ENCODE measurements around the gene RPS25.

DNA sequence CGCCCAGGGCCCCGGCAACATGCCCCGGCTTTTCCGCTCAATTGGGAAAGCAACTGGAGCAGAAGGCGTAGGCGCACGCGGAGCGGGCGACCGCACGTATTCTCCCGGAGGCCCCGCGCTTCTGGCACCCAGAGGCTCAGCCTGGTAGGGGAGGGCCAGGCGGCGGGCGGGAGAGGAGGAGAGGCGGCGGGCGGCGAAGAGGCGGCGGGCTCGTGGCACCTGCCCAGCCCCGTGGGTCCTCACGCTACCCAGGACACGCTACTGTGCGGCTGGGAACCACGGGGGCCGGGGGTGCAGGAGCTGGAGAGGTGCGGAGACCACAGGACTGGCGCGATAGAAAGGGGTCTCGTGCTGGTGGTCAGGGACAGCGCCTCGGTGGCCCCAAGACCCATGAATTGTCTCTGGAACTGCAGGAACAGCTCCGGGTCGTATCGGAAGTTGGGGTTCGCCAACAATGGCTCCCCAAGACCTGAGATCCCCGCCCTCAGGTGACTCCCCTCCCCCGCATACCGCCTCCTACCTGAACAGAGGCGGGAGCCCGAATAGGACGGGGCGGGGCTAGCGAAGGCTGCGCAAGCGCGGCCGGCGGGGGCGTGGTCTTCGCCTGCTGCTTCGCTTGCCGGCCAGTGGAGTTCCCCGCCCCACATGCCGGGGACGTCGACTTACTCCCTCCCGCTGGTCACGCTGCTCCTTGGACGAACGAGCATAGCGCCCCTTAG, 12.3 kb upstream of the RPS25 start, which contains the start of gene SLC37A4:
- TF ChIP-seq, protein P1, sequence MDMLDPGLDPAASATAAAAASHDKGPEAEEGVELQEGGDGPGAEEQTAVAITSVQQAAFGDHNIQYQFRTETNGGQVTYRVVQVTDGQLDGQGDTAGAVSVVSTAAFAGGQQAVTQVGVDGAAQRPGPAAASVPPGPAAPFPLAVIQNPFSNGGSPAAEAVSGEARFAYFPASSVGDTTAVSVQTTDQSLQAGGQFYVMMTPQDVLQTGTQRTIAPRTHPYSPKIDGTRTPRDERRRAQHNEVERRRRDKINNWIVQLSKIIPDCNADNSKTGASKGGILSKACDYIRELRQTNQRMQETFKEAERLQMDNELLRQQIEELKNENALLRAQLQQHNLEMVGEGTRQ (CRISPR knock-in tag; IDR thresholded peaks at IDR 0.05): peak; percentile 76
- TF ChIP-seq EZH2 (IDR thresholded peaks at IDR 0.05; ENCODE audit: borderline replicate concordance, low read depth, low read length) (no peak), POLR2A (conservative IDR thresholded peaks at IDR 0.05) (peak; percentile 73)
- TF ChIP-seq, protein P2, sequence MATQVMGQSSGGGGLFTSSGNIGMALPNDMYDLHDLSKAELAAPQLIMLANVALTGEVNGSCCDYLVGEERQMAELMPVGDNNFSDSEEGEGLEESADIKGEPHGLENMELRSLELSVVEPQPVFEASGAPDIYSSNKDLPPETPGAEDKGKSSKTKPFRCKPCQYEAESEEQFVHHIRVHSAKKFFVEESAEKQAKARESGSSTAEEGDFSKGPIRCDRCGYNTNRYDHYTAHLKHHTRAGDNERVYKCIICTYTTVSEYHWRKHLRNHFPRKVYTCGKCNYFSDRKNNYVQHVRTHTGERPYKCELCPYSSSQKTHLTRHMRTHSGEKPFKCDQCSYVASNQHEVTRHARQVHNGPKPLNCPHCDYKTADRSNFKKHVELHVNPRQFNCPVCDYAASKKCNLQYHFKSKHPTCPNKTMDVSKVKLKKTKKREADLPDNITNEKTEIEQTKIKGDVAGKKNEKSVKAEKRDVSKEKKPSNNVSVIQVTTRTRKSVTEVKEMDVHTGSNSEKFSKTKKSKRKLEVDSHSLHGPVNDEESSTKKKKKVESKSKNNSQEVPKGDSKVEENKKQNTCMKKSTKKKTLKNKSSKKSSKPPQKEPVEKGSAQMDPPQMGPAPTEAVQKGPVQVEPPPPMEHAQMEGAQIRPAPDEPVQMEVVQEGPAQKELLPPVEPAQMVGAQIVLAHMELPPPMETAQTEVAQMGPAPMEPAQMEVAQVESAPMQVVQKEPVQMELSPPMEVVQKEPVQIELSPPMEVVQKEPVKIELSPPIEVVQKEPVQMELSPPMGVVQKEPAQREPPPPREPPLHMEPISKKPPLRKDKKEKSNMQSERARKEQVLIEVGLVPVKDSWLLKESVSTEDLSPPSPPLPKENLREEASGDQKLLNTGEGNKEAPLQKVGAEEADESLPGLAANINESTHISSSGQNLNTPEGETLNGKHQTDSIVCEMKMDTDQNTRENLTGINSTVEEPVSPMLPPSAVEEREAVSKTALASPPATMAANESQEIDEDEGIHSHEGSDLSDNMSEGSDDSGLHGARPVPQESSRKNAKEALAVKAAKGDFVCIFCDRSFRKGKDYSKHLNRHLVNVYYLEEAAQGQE (IDR thresholded peaks at IDR 0.05; ENCODE audit: borderline replicate concordance): peak; percentile 43; the same call in 1 of the 2 replicates
- TF ChIP-seq, protein P2 (CRISPR knock-in tag; IDR thresholded peaks at IDR 0.05; ENCODE audit: low read depth): no peak

Data from K562 (cell line).